Measurements from ENCODE around the gene TEKT2. TPM values are rescaled to one million over a fixed set of nuclear protein-coding genes. Genes with fewer than 3 reads are reported as not detected.

Gene TEKT2
- total RNA-seq, 4 donors from 2014 or later = not detected

- peak overlapping the region in 1 of 4 donors; percentile 59 for H3K27ac ChIP-seq
- DNase-seq = peak in 2 of 3 donors; percentile 52 to 69
- H3K9me3 ChIP-seq = no peaks in the 10 kb centered on the region
- H3K36me3 ChIP-seq = peaks cover 0 to 36% (median 0%) of the 10 kb centered on the region in 3 donors
- H3K27me3 ChIP-seq = no peaks in the 10 kb centered on the region
- no peak overlapping the region for H3K4me3 ChIP-seq
- TF ChIP-seq CTCF (IDR thresholded peaks at IDR 0.05) = peak; percentile 31 to 57 (median 49)
- no peak for TF ChIP-seq POLR2A (IDR thresholded peaks at IDR 0.05)
- peaks cover 0 to 12% (median 0%) of the 10 kb centered on the region in 4 donors for H3K4me1 ChIP-seq
These were observed 50.8 kb downstream of the TEKT2 start for GRCh38 chr1:36134505-36135329.

- H3K36me3 ChIP-seq = peaks cover 0 to 42% (median 0%) of the 10 kb centered on the region in 3 donors
- TF ChIP-seq CTCF (IDR thresholded peaks at IDR 0.05) = no peak
- no peak for TF ChIP-seq POLR2A (IDR thresholded peaks at IDR 0.05)
- H3K4me1 ChIP-seq = peaks cover 0 to 12% (median 0%) of the 10 kb centered on the region in 4 donors
- no peak for DNase-seq
- H3K27ac ChIP-seq = peak overlapping the region in 1 of 4 donors; percentile 59
- H3K9me3 ChIP-seq = no peaks in the 10 kb centered on the region
- H3K4me3 ChIP-seq = no peak overlapping the region
- no peaks in the 10 kb centered on the region for H3K27me3 ChIP-seq
These were observed 51.4 kb downstream of the TEKT2 start for GRCh38 chr1:36135330-36135667.

- peak overlapping the region in 1 of 4 donors; percentile 59 for H3K27ac ChIP-seq
- TF ChIP-seq POLR2A (IDR thresholded peaks at IDR 0.05) = no peak
- TF ChIP-seq CTCF (IDR thresholded peaks at IDR 0.05) = no peak
- H3K4me3 ChIP-seq = no peak overlapping the region
- H3K4me1 ChIP-seq = peaks cover 0 to 12% (median 0%) of the 10 kb centered on the region in 4 donors
- H3K9me3 ChIP-seq = no peaks in the 10 kb centered on the region
- no peaks in the 10 kb centered on the region for H3K27me3 ChIP-seq
- DNase-seq = no peak
- H3K36me3 ChIP-seq = peaks cover 0 to 43% (median 0%) of the 10 kb centered on the region in 3 donors
These were observed 51.9 kb downstream of the TEKT2 start for GRCh38 chr1:36135796-36136195.

GRCh38 chr1:36136535-36136934 is 52.6 kb downstream of the TEKT2 start:
- peaks cover 0 to 12% (median 0%) of the 10 kb centered on the region in 4 donors for H3K4me1 ChIP-seq

GRCh38 chr1:36137226-36137625 is 53.3 kb downstream of the TEKT2 start:
- Histone ChIP-seq H3K27me3 (no peaks in the 10 kb centered on the region), H3K27ac (peak overlapping the region in 1 of 4 donors; percentile 59), H3K36me3 (peaks cover 0 to 43% (median 0%) of the 10 kb centered on the region in 3 donors), H3K4me1 (peaks cover 0 to 12% (median 0%) of the 10 kb centered on the region in 4 donors), H3K4me3 (no peak overlapping the region), H3K9me3 (no peaks in the 10 kb centered on the region)
- TF ChIP-seq POLR2A (IDR thresholded peaks at IDR 0.05) (no peak), CTCF (IDR thresholded peaks at IDR 0.05) (no peak)
- DNase-seq = no peak

More at GRCh38 chr1:36136535-36136934, 52.6 kb downstream of the TEKT2 start:
- no peaks in the 10 kb centered on the region for H3K27me3 ChIP-seq
- TF ChIP-seq CTCF (IDR thresholded peaks at IDR 0.05) (no peak), POLR2A (IDR thresholded peaks at IDR 0.05) (no peak)
- DNase-seq = no peak
- peaks cover 0 to 43% (median 0%) of the 10 kb centered on the region in 3 donors for H3K36me3 ChIP-seq
- H3K9me3 ChIP-seq = no peaks in the 10 kb centered on the region
- H3K4me3 ChIP-seq = no peak overlapping the region
- H3K27ac ChIP-seq = peak overlapping the region in 1 of 4 donors; percentile 59

Measured in Peyer's patch (tissue), 4 donors.